GM15510 (cell line): ENCODE results near the gene SMYD5.

Source experiments
- POLR2A ChIP-seq: IDR thresholded peaks from 3 replicates; pipeline ENCODE4 v1.6.1; 2011; ENCODE audit warnings: borderline replicate concordance; ENCODE audit not compliant: insufficient read length; ENCODE audit errors: extremely low read depth

SMYD5 gene

GRCh38 chr2:73263540-73264331, 49.7 kb downstream of the SMYD5 start:
- no peak for TF ChIP-seq POLR2A

GRCh38 chr2:73264332-73264606, 50.2 kb downstream of the SMYD5 start:
- TF ChIP-seq POLR2A, result no peak

DNA sequence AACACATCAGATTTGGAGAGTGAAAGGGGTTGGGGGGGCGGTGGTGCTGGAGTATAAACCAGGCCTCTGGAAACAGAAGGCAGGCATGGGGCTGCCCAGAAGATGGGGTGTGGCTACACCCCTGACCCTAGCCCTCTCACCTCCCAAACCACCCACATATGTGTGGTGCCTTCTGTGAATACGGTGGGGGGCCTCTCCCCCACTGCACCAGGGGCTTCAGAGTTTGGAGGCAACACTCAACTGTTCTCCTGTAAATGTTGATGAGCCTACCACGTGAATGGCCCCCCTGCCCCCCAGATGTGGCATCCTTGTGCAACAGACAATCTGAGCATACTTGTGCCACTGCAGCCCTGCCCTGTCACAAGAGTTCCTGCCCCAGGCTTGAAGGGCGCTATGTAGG, 50.7 kb downstream of the SMYD5 start:
- no peak for TF ChIP-seq POLR2A

- no peak for TF ChIP-seq POLR2A
These were observed 51.4 kb downstream of the SMYD5 start for GRCh38 chr2:73265298-73266060.

DNA sequence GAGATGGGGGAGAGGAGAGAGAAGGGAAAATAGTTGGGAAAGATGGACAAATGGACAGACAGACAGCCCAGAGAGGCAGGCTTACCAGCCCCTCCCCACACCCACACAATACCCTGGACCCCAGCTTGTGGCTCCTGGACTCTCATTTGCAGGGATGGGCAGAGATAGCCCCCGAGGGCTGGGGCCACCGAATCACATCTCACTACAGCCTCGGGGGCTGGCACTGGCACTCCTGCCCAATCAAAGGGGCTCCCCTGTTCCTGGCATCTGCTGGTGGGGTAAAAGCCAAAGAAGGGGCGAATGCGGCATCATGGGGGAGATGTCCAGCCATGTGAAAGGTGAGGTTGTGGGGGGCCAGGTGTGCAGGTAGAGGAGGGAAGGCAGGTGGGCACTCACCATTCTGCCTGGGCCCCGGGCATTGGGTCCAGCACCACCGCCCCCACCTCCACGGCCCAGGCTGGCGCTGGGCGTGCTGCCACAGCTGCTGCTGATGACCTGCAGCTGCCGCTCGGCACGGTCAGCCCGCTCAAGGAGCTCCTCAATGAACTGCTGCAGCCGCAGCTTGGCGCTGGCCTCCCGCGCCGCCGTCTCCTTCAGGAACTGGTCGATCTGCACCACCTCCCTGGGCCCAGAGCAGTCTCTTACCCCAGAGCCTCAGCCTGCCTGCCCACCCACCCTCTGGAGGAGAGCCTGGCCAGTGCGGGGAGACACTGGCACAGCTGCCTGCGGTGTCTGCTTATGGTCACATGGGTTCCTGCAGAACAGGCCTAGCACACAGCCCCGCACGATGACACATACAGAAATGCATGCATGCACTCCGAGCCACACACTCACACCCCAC, 52.2 kb downstream of the SMYD5 start:
- TF ChIP-seq POLR2A, result no peak

DNA sequence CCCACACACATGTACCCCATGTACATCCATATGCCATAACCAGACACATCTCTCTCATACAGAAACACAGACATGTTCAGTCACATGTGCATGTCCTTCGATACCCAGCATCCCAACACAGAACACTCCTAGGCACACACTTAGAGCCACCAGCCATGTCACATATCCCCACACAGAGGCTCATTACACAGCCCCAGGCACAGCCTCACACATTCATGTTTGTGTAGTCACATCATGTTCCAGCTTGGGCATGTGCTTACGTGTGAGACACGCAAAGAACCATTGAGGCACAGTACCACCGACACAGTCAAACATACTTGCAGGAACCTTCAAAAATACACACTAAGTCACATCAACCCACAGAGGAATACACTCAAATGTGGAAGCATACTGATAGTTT, 53.0 kb downstream of the SMYD5 start:
- no peak for TF ChIP-seq POLR2A

DNA sequence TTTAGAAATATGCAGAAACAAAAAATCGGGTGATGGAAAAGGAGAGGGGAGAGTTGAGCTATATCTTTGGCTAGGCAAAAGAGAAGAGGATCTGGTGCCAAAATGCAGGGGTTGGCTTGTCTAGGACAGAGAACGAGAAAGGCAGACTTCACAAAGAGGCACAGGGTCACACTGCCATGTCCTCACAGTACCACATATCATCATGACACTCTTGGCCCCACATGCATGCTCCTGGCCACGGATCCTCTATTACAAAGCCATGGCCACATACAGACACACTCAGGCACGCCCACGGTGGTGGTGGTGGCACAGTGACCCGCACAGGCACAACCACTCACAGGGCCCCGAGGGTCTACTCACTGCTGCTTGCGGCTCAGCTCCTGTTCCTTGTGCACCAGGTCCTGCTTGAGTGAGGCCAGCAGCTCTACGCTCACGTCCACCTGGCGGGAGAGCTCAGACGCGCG, 54.4 kb downstream of the SMYD5 start:
- TF ChIP-seq POLR2A, result no peak

DNA sequence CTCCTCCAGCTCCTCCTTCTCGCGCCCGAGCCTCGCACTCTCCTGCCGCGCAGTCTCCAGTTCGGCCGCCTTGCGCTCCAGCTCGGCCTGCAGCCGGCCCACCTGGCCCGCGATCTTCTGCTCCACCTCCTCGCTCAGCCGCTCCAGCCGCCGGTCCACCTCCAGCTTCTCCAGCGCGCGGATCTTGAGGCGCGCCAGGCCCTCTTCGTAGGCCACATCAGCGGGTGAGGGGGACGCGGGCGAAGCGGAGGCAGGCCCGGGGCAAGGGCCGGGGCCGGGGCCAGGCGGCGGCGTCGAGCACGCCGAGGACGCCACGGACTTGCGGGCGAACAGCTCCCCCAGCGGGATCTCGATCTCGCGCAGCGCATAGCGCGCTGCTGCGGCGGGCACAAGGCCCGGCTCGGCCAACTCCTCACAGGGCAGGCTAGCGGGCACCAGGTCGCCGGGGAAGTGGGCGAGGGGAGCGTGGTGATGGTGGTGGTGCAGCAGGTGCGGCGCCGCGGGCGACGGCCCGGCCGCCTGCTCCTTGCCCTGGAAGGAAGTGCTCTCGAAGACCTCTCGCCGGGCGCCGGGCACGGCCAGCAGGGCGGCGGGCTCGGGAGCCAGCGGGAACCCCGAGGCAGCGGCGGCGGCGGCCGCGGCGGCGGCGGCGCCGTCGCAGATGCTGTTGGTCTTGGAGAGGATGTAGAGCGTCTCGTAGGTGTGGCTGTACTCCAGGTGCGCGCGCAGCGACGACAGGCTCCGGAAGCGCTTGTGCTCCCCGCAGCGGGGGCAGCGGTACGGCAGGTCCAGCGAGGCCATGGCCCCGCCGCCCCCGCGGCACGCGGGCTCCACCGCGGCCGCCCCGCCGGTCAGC, 55.0 kb downstream of the SMYD5 start:
- no peak for TF ChIP-seq POLR2A

DNA sequence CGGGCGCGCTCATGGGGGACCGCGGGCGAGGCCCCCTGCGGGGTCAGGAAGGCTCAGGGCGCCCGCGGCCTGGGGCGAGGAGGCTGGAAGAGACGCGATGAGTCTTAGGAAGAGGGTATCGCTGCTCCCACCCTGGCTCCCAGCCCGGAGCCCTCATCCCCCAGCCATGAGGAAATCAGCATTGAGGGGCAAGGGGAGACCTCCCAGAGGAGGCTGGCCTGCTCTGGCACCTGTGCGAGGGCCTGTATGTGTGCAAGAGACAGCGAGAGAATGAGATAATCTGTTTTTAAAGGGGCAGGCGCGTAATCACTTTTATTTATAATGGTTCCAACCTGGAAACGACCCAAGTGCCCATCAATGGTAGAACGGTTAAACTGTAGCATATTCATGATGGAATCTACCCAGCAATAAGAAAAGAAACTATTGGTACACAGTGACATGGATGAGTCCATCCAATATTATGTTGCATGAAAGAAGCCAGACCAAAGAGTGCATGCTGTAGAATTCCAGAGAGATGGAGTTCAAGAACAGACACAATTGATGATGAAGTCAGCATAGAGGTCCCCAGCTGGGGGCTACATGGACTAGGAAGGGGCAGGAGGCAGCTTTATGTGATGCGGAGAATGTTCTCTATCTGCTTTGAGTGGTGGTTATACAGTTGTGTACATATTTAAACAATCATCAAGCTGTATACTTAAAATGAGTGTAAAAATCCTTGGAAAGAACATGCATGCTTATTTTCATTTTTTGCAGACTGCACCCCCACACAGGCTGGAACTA, 55.8 kb downstream of the SMYD5 start:
- TF ChIP-seq POLR2A, result no peak

GRCh38 chr2:73272270-73272669, 58.2 kb downstream of the SMYD5 start:
- no peak for TF ChIP-seq POLR2A
